HG03469 (cell line): ENCODE results near the gene HS2ST1.
"Not testable (repeated sequence)": the region's sequence is repeated elsewhere in the genome, so short reads cannot be mapped to it uniquely, and the experiment has no call there.

Experiments
- ATAC-seq: cut with Tn5 transposase; IDR thresholded peaks from one replicate; pipeline ENCODE4 v1.9.1; 2021; ENCODE audit warnings: mild to moderate bottlenecking, moderate library complexity, moderate number of reproducible peaks; ENCODE audit not compliant: unreplicated experiment

The HS2ST1 gene

GRCh38 chr1:87056974-87057373 is 142.5 kb downstream of the HS2ST1 start:
- no peak for ATAC-seq

GRCh38 chr1:87058343-87058649 is 143.9 kb downstream of the HS2ST1 start:
- ATAC-seq, result no peak

GRCh38 chr1:87061742-87062156 is 147.3 kb downstream of the HS2ST1 start:
- peak; percentile 49 for ATAC-seq

GRCh38 chr1:87062687-87063086 is 148.3 kb downstream of the HS2ST1 start:
- no peak for ATAC-seq

GRCh38 chr1:87064309-87064708 is 149.9 kb downstream of the HS2ST1 start:
- ATAC-seq, result no peak

GRCh38 chr1:87064986-87065385 is 150.6 kb downstream of the HS2ST1 start:
- no peak for ATAC-seq

- not testable (repeated sequence) for ATAC-seq
Measured at GRCh38 chr1:87066708-87067107, 152.3 kb downstream of the HS2ST1 start.

GRCh38 chr1:87072411-87072810 is 158.0 kb downstream of the HS2ST1 start:
- no peak for ATAC-seq

GRCh38 chr1:87072904-87073303 is 158.5 kb downstream of the HS2ST1 start:
- ATAC-seq, result no peak

GRCh38 chr1:87074001-87074795 is 159.8 kb downstream of the HS2ST1 start:
- no peak for ATAC-seq

- ATAC-seq, result no peak
Measured at GRCh38 chr1:87077959-87078639, 163.7 kb downstream of the HS2ST1 start.

GRCh38 chr1:87084244-87084836 is 169.9 kb downstream of the HS2ST1 start:
- ATAC-seq, result no peak

GRCh38 chr1:87086120-87086519 is 171.7 kb downstream of the HS2ST1 start:
- ATAC-seq, result no peak

GRCh38 chr1:87089070-87089736 is 174.8 kb downstream of the HS2ST1 start:
- ATAC-seq, result no peak

- ATAC-seq, result no peak
Measured at GRCh38 chr1:87089823-87090222, 175.4 kb downstream of the HS2ST1 start.

GRCh38 chr1:87091425-87091824 is 177.0 kb downstream of the HS2ST1 start:
- ATAC-seq, result no peak

GRCh38 chr1:87092846-87093245 is 178.4 kb downstream of the HS2ST1 start:
- ATAC-seq, result no peak

GRCh38 chr1:87093286-87093685 is 178.9 kb downstream of the HS2ST1 start:
- ATAC-seq, result no peak

GRCh38 chr1:87094238-87094637 is 179.8 kb downstream of the HS2ST1 start:
- no peak for ATAC-seq

- ATAC-seq, result no peak
Measured at GRCh38 chr1:87100271-87100670, 185.8 kb downstream of the HS2ST1 start.

- ATAC-seq, result no peak
Measured at GRCh38 chr1:87103074-87103473, 188.6 kb downstream of the HS2ST1 start.

GRCh38 chr1:87104140-87104539 is 189.7 kb downstream of the HS2ST1 start:
- ATAC-seq, result no peak
